H9 (cell line): ENCODE measurements around the gene SPATA6. TPM values are rescaled to one million over a fixed set of nuclear protein-coding genes. Genes with fewer than 3 reads are reported as not detected.

ENCODE experiments used
- DNase-seq: peaks from one replicate; pipeline ENCODE4 v3.0.0-alpha.2; 2017
- H2AFZ ChIP-seq: one replicate; pipeline ENCODE4 v1.6.1; 2013; ENCODE audit warnings: mild to moderate bottlenecking, low read length, control low read depth, moderate library complexity
- H2AK5ac ChIP-seq: 2 replicates; pipeline ENCODE4 v1.6.1; 2013; ENCODE audit warnings: low read length, control low read depth, mixed read lengths; ENCODE audit not compliant: insufficient read length
- H2BK120ac ChIP-seq: one replicate; pipeline ENCODE4 v1.6.1; 2013; ENCODE audit warnings: low read depth, mild to moderate bottlenecking, low read length, control low read depth, inconsistent platforms; ENCODE audit not compliant: poor library complexity, severe bottlenecking
- H2BK12ac ChIP-seq: 2 replicates; pipeline ENCODE4 v1.6.1; 2013; ENCODE audit warnings: low read length, control low read depth, mixed read lengths, low read depth; ENCODE audit not compliant: insufficient read length
- H2BK15ac ChIP-seq: 2 replicates; pipeline ENCODE4 v1.6.1; 2013; ENCODE audit warnings: low read depth, low read length, control low read depth
- H2BK20ac ChIP-seq: one replicate; pipeline ENCODE4 v1.6.1; 2013; ENCODE audit warnings: low read depth, mild to moderate bottlenecking, low read length, control low read depth, inconsistent platforms; ENCODE audit not compliant: poor library complexity, severe bottlenecking
- H2BK5ac ChIP-seq: 2 replicates; pipeline ENCODE4 v1.6.1; 2013; ENCODE audit warnings: low read length, control low read depth, mixed read lengths; ENCODE audit not compliant: insufficient read length
- H3K14ac ChIP-seq: 2 replicates; pipeline ENCODE4 v1.6.1; 2013; ENCODE audit warnings: low read length, control low read depth; ENCODE audit not compliant: insufficient read depth
- H3K18ac ChIP-seq: 2 replicates; pipeline ENCODE4 v1.6.1; 2013; ENCODE audit warnings: low read depth, mild to moderate bottlenecking, mixed read lengths, low read length, control low read depth; ENCODE audit not compliant: insufficient read length
- H3K23ac ChIP-seq: 2 replicates; pipeline ENCODE4 v1.6.1; 2013; ENCODE audit warnings: low read length, control low read depth, mixed read lengths, low read depth; ENCODE audit not compliant: insufficient read length
- H3K23me2 ChIP-seq: 2 replicates; pipeline ENCODE4 v1.6.1; 2013; ENCODE audit warnings: low read depth, mild to moderate bottlenecking, mixed read lengths, low read length, control low read depth; ENCODE audit not compliant: insufficient read length, poor library complexity, severe bottlenecking
- H3K27ac ChIP-seq: 2 replicates; pipeline ENCODE4 v1.5.1; 2013; ENCODE audit warnings: low read length, control low read depth, mixed read lengths, low read depth; ENCODE audit not compliant: insufficient read length
- H3K27me3 ChIP-seq: 2 replicates; pipeline ENCODE4 v1.6.1; 2013; ENCODE audit warnings: low read length, control low read depth, inconsistent platforms; ENCODE audit not compliant: insufficient read depth
- H3K4ac ChIP-seq: 2 replicates; pipeline ENCODE4 v1.6.1; 2013; ENCODE audit warnings: low read depth, mild to moderate bottlenecking, control low read depth, inconsistent platforms, low read length, moderate library complexity
- H3K4me1 ChIP-seq: 2 replicates; pipeline ENCODE4 v1.6.1; 2013; ENCODE audit warnings: low read length, control low read depth, inconsistent platforms; ENCODE audit not compliant: insufficient read depth
- H3K4me2 ChIP-seq: 2 replicates; pipeline ENCODE4 v1.6.1; 2013; ENCODE audit warnings: low read length, control low read depth, mixed read lengths; ENCODE audit not compliant: insufficient read length, insufficient read depth
- H3K56ac ChIP-seq: 2 replicates; pipeline ENCODE4 v1.6.1; 2013; ENCODE audit warnings: low read depth, mild to moderate bottlenecking, mixed read lengths, low read length, control low read depth; ENCODE audit not compliant: insufficient read length
- H3K79me1 ChIP-seq: 2 replicates; pipeline ENCODE4 v1.6.1; 2013; ENCODE audit warnings: low read depth, mild to moderate bottlenecking, moderate library complexity, low read length, control low read depth, inconsistent platforms; ENCODE audit not compliant: insufficient read depth, poor library complexity, severe bottlenecking
- H3K79me2 ChIP-seq: 2 replicates; pipeline ENCODE4 v1.6.1; 2013; ENCODE audit warnings: low read length, control low read depth, inconsistent platforms; ENCODE audit not compliant: insufficient read depth
- H3K9ac ChIP-seq: 2 replicates; pipeline ENCODE4 v1.6.1; 2013; ENCODE audit warnings: low read length, control low read depth, mixed read lengths; ENCODE audit not compliant: insufficient read length; ENCODE audit errors: extremely low read depth
- H3K9me3 ChIP-seq: one replicate; pipeline ENCODE4 v1.6.1; 2013; ENCODE audit warnings: low read depth, low read length, inconsistent platforms; ENCODE audit not compliant: control insufficient read depth
- H3T11ph ChIP-seq: one replicate; pipeline ENCODE4 v1.6.1; 2013; ENCODE audit warnings: mild to moderate bottlenecking, low read length, control low read depth, inconsistent platforms
- H4K20me1 ChIP-seq: one replicate; pipeline ENCODE4 v1.6.1; 2013; ENCODE audit not compliant: control insufficient read depth, insufficient read length, insufficient read depth
- H4K5ac ChIP-seq: 2 replicates; pipeline ENCODE4 v1.6.1; 2013; ENCODE audit warnings: low read depth, mild to moderate bottlenecking, mixed read lengths, low read length, control low read depth; ENCODE audit not compliant: insufficient read length
- H4K8ac ChIP-seq: replicated peaks from 2 replicates; pipeline ENCODE4 v1.6.1; 2013; ENCODE audit warnings: low read length, control low read depth, mixed read lengths, low read depth; ENCODE audit not compliant: insufficient read length
- H4K91ac ChIP-seq: 2 replicates; pipeline ENCODE4 v1.6.1; 2013; ENCODE audit warnings: low read depth, mild to moderate bottlenecking, moderate library complexity, mixed read lengths, low read length, control low read depth; ENCODE audit not compliant: insufficient read length
- H3K27ac Mint-ChIP-seq, 3 experiments: 2 replicates in 2 of 3; 3 replicates in 1 of 3; pipeline ENCODE4 v1.8.0; 2020 to 2021; ENCODE audit warnings: mixed read lengths in 3 of 3, mild to moderate bottlenecking in 1 of 3, moderate library complexity in 1 of 3
- H3K27me3 Mint-ChIP-seq: 2 replicates; pipeline ENCODE4 v1.8.0; 2021; ENCODE audit warnings: low read depth, mild to moderate bottlenecking, moderate library complexity, mixed read lengths
- H3K36me3 Mint-ChIP-seq, 3 experiments: 2 replicates in 2 of 3; 3 replicates in 1 of 3; pipeline ENCODE4 v1.8.0; 2020 to 2021; ENCODE audit warnings: low read depth in 3 of 3, mixed read lengths in 3 of 3; ENCODE audit not compliant: insufficient read depth in 1 of 3
- H3K4me1 Mint-ChIP-seq, 2 experiments: 2 replicates each; pipeline ENCODE4 v1.8.0; 2020; ENCODE audit warnings: mixed read lengths in 2 of 2
- H3K4me3 Mint-ChIP-seq, 2 experiments: 2 replicates in 1 of 2; 3 replicates in 1 of 2; pipeline ENCODE4 v1.8.0; 2020 to 2021; ENCODE audit warnings: mild to moderate bottlenecking in 2 of 2, mixed read lengths in 2 of 2, moderate library complexity in 1 of 2
- H3K9me3 Mint-ChIP-seq, 2 experiments: 2 replicates in 1 of 2; 3 replicates in 1 of 2; pipeline ENCODE4 v1.8.0; 2020; ENCODE audit warnings: mild to moderate bottlenecking in 2 of 2, mixed read lengths in 2 of 2, moderate library complexity in 1 of 2
- WGBS: extraction: QIAGEN DNeasy Blood & Tissue Kit; methylation state at CpG from one replicate; pipeline ENCODE4 v1.1.7; 2013; ENCODE audit warnings: missing lambda C conversion rate, low lambda C conversion rate, mixed read lengths; ENCODE audit not compliant: insufficient read length; ENCODE audit errors: extremely low coverage; 5-methylcytosine and 5-hydroxymethylcytosine counted together
- total RNA-seq: library from RNA; stranded (reverse); gene quantifications from 2 replicates; pipeline ENCODE4 v1.2.1, GENCODE V29; 2021
- TF ChIP-seq, protein P1 (sequence below): fragments of 200-600 bp; sonication (generic); conservative IDR thresholded peaks from 3 replicates; pipeline ENCODE4 v1.8.0; 2021; ENCODE audit warnings: antibody characterized with exemption, mild to moderate bottlenecking

Gene SPATA6
- total RNA-seq, 1 experiment from 2014 or later, result 8.0 TPM

DNA sequence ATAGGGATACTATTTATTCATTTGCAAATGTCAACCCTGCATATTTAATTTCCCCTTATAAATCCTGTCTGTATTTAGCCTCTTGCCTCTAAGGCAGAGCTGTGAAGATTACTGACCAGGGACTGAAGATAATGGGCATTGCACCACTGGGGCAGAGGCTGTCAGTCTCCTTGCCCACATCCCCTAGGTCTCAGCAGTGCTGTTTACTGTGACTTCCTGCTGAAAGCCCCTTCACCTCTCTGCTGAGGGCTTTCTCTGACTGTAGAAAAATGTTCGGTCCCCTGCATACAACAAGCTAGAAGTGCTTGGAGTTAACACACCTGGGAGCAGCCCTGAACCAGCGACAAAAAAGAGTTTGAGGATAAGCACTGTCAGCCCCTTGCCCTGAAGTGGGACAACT is 220.7 kb downstream of the SPATA6 start:
- no peak overlapping the region for H3K4me3 Mint-ChIP-seq
- H3K9me3 Mint-ChIP-seq, result no peaks in the 10 kb centered on the region
- no peaks in the 10 kb centered on the region for H4K20me1 ChIP-seq
- H2AFZ ChIP-seq, result no peak overlapping the region
- H2BK15ac ChIP-seq, result no peak overlapping the region
- no peak overlapping the region for H3K27ac Mint-ChIP-seq
- no peak overlapping the region for H3K14ac ChIP-seq
- no peaks in the 10 kb centered on the region for H3K79me1 ChIP-seq
- no peak for DNase-seq
- H3T11ph ChIP-seq, result no peak overlapping the region
- no peak overlapping the region for H4K8ac ChIP-seq
- H3K79me2 ChIP-seq, result no peaks in the 10 kb centered on the region
- no peaks in the 10 kb centered on the region for H3K23me2 ChIP-seq
- no peak overlapping the region for H3K56ac ChIP-seq
- H3K4ac ChIP-seq, result no peak overlapping the region
- peaks cover 2% of the 10 kb centered on the region in 2 experiments; a peak in 1 of 4 replicates for H3K4me1 Mint-ChIP-seq
- no peak overlapping the region for H2AK5ac ChIP-seq
- no peak overlapping the region for H2BK120ac ChIP-seq
- no peaks in the 10 kb centered on the region for H3K4me1 ChIP-seq
- no peak overlapping the region for H2BK12ac ChIP-seq
- no peak overlapping the region for H3K9ac ChIP-seq
- no peak overlapping the region for H4K5ac ChIP-seq
- H3K36me3 Mint-ChIP-seq, result no peaks in the 10 kb centered on the region
- H3K18ac ChIP-seq, result no peak overlapping the region
- peaks cover 2% of the 10 kb centered on the region; the same call in 1 of the 2 replicates for H3K27me3 Mint-ChIP-seq
- no peak overlapping the region for H3K27ac ChIP-seq
- no peak overlapping the region for H2BK5ac ChIP-seq
- no peak overlapping the region for H2BK20ac ChIP-seq
- no CpG with 5 or more reads among the region's 2 CpGs for WGBS
- no peaks in the 10 kb centered on the region for H3K9me3 ChIP-seq
- TF ChIP-seq, protein P1, sequence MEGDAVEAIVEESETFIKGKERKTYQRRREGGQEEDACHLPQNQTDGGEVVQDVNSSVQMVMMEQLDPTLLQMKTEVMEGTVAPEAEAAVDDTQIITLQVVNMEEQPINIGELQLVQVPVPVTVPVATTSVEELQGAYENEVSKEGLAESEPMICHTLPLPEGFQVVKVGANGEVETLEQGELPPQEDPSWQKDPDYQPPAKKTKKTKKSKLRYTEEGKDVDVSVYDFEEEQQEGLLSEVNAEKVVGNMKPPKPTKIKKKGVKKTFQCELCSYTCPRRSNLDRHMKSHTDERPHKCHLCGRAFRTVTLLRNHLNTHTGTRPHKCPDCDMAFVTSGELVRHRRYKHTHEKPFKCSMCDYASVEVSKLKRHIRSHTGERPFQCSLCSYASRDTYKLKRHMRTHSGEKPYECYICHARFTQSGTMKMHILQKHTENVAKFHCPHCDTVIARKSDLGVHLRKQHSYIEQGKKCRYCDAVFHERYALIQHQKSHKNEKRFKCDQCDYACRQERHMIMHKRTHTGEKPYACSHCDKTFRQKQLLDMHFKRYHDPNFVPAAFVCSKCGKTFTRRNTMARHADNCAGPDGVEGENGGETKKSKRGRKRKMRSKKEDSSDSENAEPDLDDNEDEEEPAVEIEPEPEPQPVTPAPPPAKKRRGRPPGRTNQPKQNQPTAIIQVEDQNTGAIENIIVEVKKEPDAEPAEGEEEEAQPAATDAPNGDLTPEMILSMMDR, result no peak
- no peak overlapping the region for H4K91ac ChIP-seq
- no peaks in the 10 kb centered on the region for H3K27me3 ChIP-seq
- no peak overlapping the region for H3K23ac ChIP-seq
- H3K4me2 ChIP-seq, result no peak overlapping the region
